Liver (tissue), 9 donors: ENCODE results near the gene CLINT1. TPM values are rescaled to one million over a fixed set of nuclear protein-coding genes. Genes with fewer than 3 reads are reported as not detected.

Experiments
- DNase-seq: peaks from one replicate; pipeline ENCODE4 v3.0.0-alpha.2; 2017; ENCODE audit warnings: low spot score
- H3K27ac ChIP-seq, 2 donors: one replicate each; pipeline ENCODE4 v1.7.0; 2013; ENCODE audit warnings: inconsistent platforms in 2 of 2, low read length in 2 of 2, control low read depth in 1 of 2, low read depth in 1 of 2, mild to moderate bottlenecking in 1 of 2
- H3K27me3 ChIP-seq, 4 donors: one replicate each; pipeline versions ENCODE4 v1.6.1 to v1.7.0; 2013; ENCODE audit warnings: low read length in 3 of 4, inconsistent platforms in 1 of 4, mild to moderate bottlenecking in 1 of 4, moderate library complexity in 1 of 4; ENCODE audit not compliant: control insufficient read depth in 4 of 4, insufficient read depth in 4 of 4
- H3K36me3 ChIP-seq, 4 donors: one replicate each; pipeline versions ENCODE4 v1.6.1 to v1.7.0; 2013; ENCODE audit warnings: low read length in 3 of 4, mild to moderate bottlenecking in 3 of 4, low read depth in 1 of 4, moderate library complexity in 1 of 4; ENCODE audit not compliant: control insufficient read depth in 4 of 4, insufficient read depth in 3 of 4
- H3K4me1 ChIP-seq, 4 donors: one replicate each; pipeline versions ENCODE4 v1.6.1 to v1.7.0; 2013; ENCODE audit warnings: low read length in 3 of 4, mild to moderate bottlenecking in 3 of 4, moderate library complexity in 1 of 4; ENCODE audit not compliant: control insufficient read depth in 4 of 4, insufficient read depth in 4 of 4
- H3K4me3 ChIP-seq, 3 donors: one replicate each; pipeline versions ENCODE4 v1.6.1 to v1.7.0; 2013; ENCODE audit warnings: low read length in 3 of 3, control low read depth in 1 of 3, low read depth in 1 of 3, mild to moderate bottlenecking in 1 of 3
- H3K9ac ChIP-seq, 2 donors: one replicate each; pipeline ENCODE4 v1.7.0; 2013; ENCODE audit warnings: low read length in 2 of 2, mild to moderate bottlenecking in 2 of 2, moderate library complexity in 2 of 2, control low read depth in 1 of 2, low read depth in 1 of 2
- H3K9me3 ChIP-seq, 4 donors: one replicate each; pipeline versions ENCODE4 v1.6.1 to v1.7.0; 2013; ENCODE audit warnings: low read length in 3 of 4; ENCODE audit not compliant: control insufficient read depth in 4 of 4
- EGR1 ChIP-seq, 2 donors: IDR thresholded peaks; 2 replicates each; pipeline ENCODE4 v1.6.1; 2016 to 2018; ENCODE audit warnings: antibody characterized with exemption in 2 of 2, low read depth in 2 of 2
- FOXA1 ChIP-seq: IDR thresholded peaks from 2 replicates; pipeline ENCODE4 v1.6.1; 2016; ENCODE audit warnings: antibody characterized with exemption
- FOXA2 ChIP-seq: IDR thresholded peaks from 2 replicates; pipeline ENCODE4 v1.6.1; 2016; ENCODE audit warnings: antibody characterized with exemption
- GABPA ChIP-seq, 2 donors: IDR thresholded peaks in 1 of 2; conservative IDR thresholded peaks in 1 of 2; 2 replicates each; pipeline ENCODE4 v1.6.1; 2016; ENCODE audit warnings: antibody characterized with exemption in 2 of 2, mild to moderate bottlenecking in 1 of 2, moderate library complexity in 1 of 2
- HNF4A ChIP-seq, 2 donors: conservative IDR thresholded peaks; 2 replicates each; pipeline ENCODE4 v1.6.1; 2016; ENCODE audit warnings: antibody characterized with exemption in 2 of 2, mild to moderate bottlenecking in 2 of 2
- HNF4G ChIP-seq: IDR thresholded peaks from 2 replicates; pipeline ENCODE4 v1.6.1; 2016; ENCODE audit warnings: antibody characterized with exemption
- JUND ChIP-seq, 2 donors: IDR thresholded peaks; 2 replicates each; pipeline ENCODE4 v1.6.1; 2016; ENCODE audit warnings: antibody characterized with exemption in 2 of 2
- MAX ChIP-seq: IDR thresholded peaks from 2 replicates; pipeline ENCODE4 v1.6.1; 2016; ENCODE audit warnings: antibody characterized with exemption
- NR2F2 ChIP-seq: IDR thresholded peaks from 2 replicates; pipeline ENCODE4 v1.6.1; 2016; ENCODE audit warnings: antibody characterized with exemption
- RAD21 ChIP-seq, 2 donors: IDR thresholded peaks; 2 replicates each; pipeline ENCODE4 v1.6.1; 2016; ENCODE audit warnings: antibody characterized with exemption in 2 of 2, mild to moderate bottlenecking in 2 of 2
- REST ChIP-seq: IDR thresholded peaks from 2 replicates; pipeline ENCODE4 v1.6.1; 2016; ENCODE audit warnings: antibody characterized with exemption, mild to moderate bottlenecking
- RXRA ChIP-seq, 2 donors: IDR thresholded peaks; 2 replicates each; pipeline ENCODE4 v1.6.1; 2017 to 2018; ENCODE audit warnings: antibody characterized with exemption in 2 of 2, mild to moderate bottlenecking in 1 of 2
- SP1 ChIP-seq: IDR thresholded peaks from 2 replicates; pipeline ENCODE4 v1.6.1; 2018; ENCODE audit warnings: antibody characterized with exemption, mild to moderate bottlenecking
- TAF1 ChIP-seq: conservative IDR thresholded peaks from 2 replicates; pipeline ENCODE4 v1.6.1; 2016; ENCODE audit warnings: antibody characterized with exemption, mild to moderate bottlenecking
- YY1 ChIP-seq: IDR thresholded peaks from 2 replicates; pipeline ENCODE4 v1.6.1; 2016; ENCODE audit warnings: antibody characterized with exemption, mild to moderate bottlenecking
- WGBS: extraction: QIAGEN DNeasy Blood & Tissue Kit; methylation state at CpG from one replicate; pipeline ENCODE4 v1.1.7; 2013; 5-methylcytosine and 5-hydroxymethylcytosine counted together
- polyA plus RNA-seq, 2 donors: library from polyadenylated mRNA; stranded (reverse) in 1 of 2; unstranded in 1 of 2; fragments of 200-250 nt in 1 of 2; fragments of >200 nt in 1 of 2; fragmentation: Nextera tagmentation in 1 of 2; extraction: Ambion mirVana in 1 of 2; gene quantifications; one replicate each; pipeline versions ENCODE4 v1.2.1 to v1.2.3, GENCODE V29; 2013 to 2015
- total RNA-seq, 2 donors: library from RNA; depleted of rRNA; stranded (reverse); fragments of >200 nt; gene quantifications; one replicate each; pipeline ENCODE4 v1.2.3, GENCODE V29; 2014
- TF ChIP-seq, protein P1 (sequence below): fragments of 150-350 bp; IDR thresholded peaks from 2 replicates; pipeline ENCODE4 v1.5.1; 2017; ENCODE audit warnings: improper control_type of control experiment, low read depth, low read length; ENCODE audit not compliant: missing input control
- TF ChIP-seq, protein P2 (sequence below): IDR thresholded peaks from 2 replicates; pipeline ENCODE4 v1.6.1; 2016; ENCODE audit warnings: antibody characterized with exemption
- TF ChIP-seq, protein P3 (sequence below): IDR thresholded peaks from 2 replicates; pipeline ENCODE4 v1.6.1; 2016; ENCODE audit warnings: antibody characterized with exemption
- donor health status: healthy.
- donor health status: healthy.
- donor health status: healthy.
- donor health status: healthy.
- donor health status: healthy.

Gene CLINT1
- total and polyA plus RNA-seq, 4 donors: 34.8 to 115 (median 68.3) TPM

- TF ChIP-seq, protein P1, sequence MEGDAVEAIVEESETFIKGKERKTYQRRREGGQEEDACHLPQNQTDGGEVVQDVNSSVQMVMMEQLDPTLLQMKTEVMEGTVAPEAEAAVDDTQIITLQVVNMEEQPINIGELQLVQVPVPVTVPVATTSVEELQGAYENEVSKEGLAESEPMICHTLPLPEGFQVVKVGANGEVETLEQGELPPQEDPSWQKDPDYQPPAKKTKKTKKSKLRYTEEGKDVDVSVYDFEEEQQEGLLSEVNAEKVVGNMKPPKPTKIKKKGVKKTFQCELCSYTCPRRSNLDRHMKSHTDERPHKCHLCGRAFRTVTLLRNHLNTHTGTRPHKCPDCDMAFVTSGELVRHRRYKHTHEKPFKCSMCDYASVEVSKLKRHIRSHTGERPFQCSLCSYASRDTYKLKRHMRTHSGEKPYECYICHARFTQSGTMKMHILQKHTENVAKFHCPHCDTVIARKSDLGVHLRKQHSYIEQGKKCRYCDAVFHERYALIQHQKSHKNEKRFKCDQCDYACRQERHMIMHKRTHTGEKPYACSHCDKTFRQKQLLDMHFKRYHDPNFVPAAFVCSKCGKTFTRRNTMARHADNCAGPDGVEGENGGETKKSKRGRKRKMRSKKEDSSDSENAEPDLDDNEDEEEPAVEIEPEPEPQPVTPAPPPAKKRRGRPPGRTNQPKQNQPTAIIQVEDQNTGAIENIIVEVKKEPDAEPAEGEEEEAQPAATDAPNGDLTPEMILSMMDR: no peak
- TF ChIP-seq NR2F2: no peak
- TF ChIP-seq EGR1 (IDR thresholded peaks at IDR 0.05; ENCODE audit: low read depth in 2 of 2): no peak
- no peak for TF ChIP-seq FOXA2
- no peak for TF ChIP-seq HNF4G
- no peak for TF ChIP-seq HNF4A (conservative IDR thresholded peaks at IDR 0.05)
- TF ChIP-seq FOXA1: no peak
- no peak for TF ChIP-seq SP1
Observed at GRCh38 chr5:157800137-157800536, 58.8 kb downstream of the CLINT1 start (continued).

- Histone ChIP-seq H3K4me1 (peaks cover 3 to 12% (median 8%) of the 10 kb centered on the region in 4 donors), H3K27me3 (no peaks in the 10 kb centered on the region), H3K9me3 (no peaks in the 10 kb centered on the region), H3K9ac (no peak overlapping the region), H3K27ac (no peak overlapping the region), H3K4me3 (no peak overlapping the region), H3K36me3 (peaks cover 0 to 16% (median 4%) of the 10 kb centered on the region in 4 donors)
- no peak for DNase-seq
- WGBS: 93% methylated on average over 1 of the region's 1 CpG
- TF ChIP-seq YY1 (no peak), JUND (IDR thresholded peaks at IDR 0.05) (no peak), HNF4A (conservative IDR thresholded peaks at IDR 0.05) (no peak), EGR1 (IDR thresholded peaks at IDR 0.05; ENCODE audit: low read depth in 2 of 2) (no peak), TAF1 (no peak), HNF4G (no peak), MAX (no peak), REST (no peak), NR2F2 (no peak), GABPA (IDR thresholded peaks at IDR 0.05 in 1 of 2, conservative IDR thresholded peaks at IDR 0.05 in 1 of 2) (no peak), FOXA2 (no peak), FOXA1 (no peak), RAD21 (IDR thresholded peaks at IDR 0.05) (no peak), SP1 (no peak), RXRA (IDR thresholded peaks at IDR 0.05) (no peak)
- TF ChIP-seq, protein P1: no peak
- TF ChIP-seq, protein P2, sequence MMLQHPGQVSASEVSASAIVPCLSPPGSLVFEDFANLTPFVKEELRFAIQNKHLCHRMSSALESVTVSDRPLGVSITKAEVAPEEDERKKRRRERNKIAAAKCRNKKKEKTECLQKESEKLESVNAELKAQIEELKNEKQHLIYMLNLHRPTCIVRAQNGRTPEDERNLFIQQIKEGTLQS: no peak
- TF ChIP-seq, protein P3, sequence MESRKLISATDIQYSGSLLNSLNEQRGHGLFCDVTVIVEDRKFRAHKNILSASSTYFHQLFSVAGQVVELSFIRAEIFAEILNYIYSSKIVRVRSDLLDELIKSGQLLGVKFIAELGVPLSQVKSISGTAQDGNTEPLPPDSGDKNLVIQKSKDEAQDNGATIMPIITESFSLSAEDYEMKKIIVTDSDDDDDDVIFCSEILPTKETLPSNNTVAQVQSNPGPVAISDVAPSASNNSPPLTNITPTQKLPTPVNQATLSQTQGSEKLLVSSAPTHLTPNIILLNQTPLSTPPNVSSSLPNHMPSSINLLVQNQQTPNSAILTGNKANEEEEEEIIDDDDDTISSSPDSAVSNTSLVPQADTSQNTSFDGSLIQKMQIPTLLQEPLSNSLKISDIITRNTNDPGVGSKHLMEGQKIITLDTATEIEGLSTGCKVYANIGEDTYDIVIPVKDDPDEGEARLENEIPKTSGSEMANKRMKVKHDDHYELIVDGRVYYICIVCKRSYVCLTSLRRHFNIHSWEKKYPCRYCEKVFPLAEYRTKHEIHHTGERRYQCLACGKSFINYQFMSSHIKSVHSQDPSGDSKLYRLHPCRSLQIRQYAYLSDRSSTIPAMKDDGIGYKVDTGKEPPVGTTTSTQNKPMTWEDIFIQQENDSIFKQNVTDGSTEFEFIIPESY: no peak
Observed at GRCh38 chr5:157799578-157799977, 59.4 kb downstream of the CLINT1 start.
